NT2/D1 (cell line): ENCODE results near the gene MCCC1.

Experiments used
- SUZ12 ChIP-seq: IDR thresholded peaks from 2 replicates; pipeline ENCODE4 v1.6.1; 2011; ENCODE audit not compliant: insufficient read length, insufficient read depth; ENCODE audit errors: extremely low read depth
- ZNF274 ChIP-seq: IDR thresholded peaks from 2 replicates; pipeline ENCODE4 v1.6.1; 2011; ENCODE audit warnings: mild to moderate bottlenecking, low read depth, low read length

DNA sequence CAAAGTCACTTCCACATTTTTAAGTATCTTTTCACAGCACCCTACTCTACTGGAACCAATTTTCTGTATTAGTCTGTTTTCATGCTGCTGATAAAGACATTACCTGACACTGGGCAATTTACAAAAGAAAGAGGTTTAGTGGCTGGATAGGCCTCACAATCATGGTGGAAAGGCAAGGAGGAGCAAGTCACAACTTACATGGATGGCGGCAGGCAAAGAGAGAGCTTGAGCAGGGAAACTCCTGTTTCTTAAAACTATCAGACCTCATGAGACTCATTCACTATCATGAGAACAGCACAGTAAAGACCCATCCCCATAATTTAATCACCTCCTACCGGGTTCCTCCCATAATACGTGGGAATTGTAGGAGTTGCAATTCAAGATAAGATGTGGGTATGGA is 18.7 kb downstream of the MCCC1 start:
- TF ChIP-seq ZNF274 (no peak), SUZ12 (no peak)
